GM23248 (cell line): ENCODE data around the gene FBXO24. TPM values are rescaled to one million over a fixed set of nuclear protein-coding genes. Genes with fewer than 3 reads are reported as not detected.
"Not testable (repeated sequence)": the region's sequence is repeated elsewhere in the genome, so short reads cannot be mapped to it uniquely, and the experiment has no call there.

ENCODE experiments used
- DNase-seq: peaks from one replicate; pipeline ENCODE4 v3.0.0-alpha.2; 2015
- H2AFZ ChIP-seq: fragments of 200-600 bp; sonication (generic); 2 replicates; pipeline ENCODE4 v1.6.1; 2016; ENCODE audit warnings: antibody characterized with exemption
- H3F3A ChIP-seq: fragments of 200-600 bp; sonication (generic); 2 replicates; pipeline ENCODE4 v1.6.1; 2016; ENCODE audit warnings: mild to moderate bottlenecking, antibody characterized with exemption, mixed run types; ENCODE audit not compliant: insufficient read depth
- H3K27ac ChIP-seq: fragments of 200-600 bp; sonication (generic); 2 replicates; pipeline ENCODE4 v1.5.1; 2016; ENCODE audit warnings: mild to moderate bottlenecking
- H3K27me3 ChIP-seq: fragments of 200-600 bp; sonication (generic); replicated peaks from 2 replicates; pipeline ENCODE4 v1.6.1; 2016; ENCODE audit warnings: mild to moderate bottlenecking; ENCODE audit not compliant: insufficient read depth
- H3K36me3 ChIP-seq: fragments of 200-600 bp; sonication (generic); 2 replicates; pipeline ENCODE4 v1.6.1; 2016; ENCODE audit warnings: low read depth, mild to moderate bottlenecking
- H3K4me1 ChIP-seq: fragments of 200-600 bp; sonication (generic); 2 replicates; pipeline ENCODE4 v1.6.1; 2016; ENCODE audit warnings: mild to moderate bottlenecking; ENCODE audit not compliant: insufficient read depth
- H3K4me2 ChIP-seq: fragments of 200-600 bp; sonication (generic); one replicate; pipeline ENCODE4 v1.6.1; 2016; ENCODE audit warnings: mild to moderate bottlenecking; ENCODE audit not compliant: unreplicated experiment
- H3K4me3 ChIP-seq: fragments of 200-600 bp; sonication (generic); 2 replicates; pipeline ENCODE4 v1.5.1; 2016; ENCODE audit warnings: mild to moderate bottlenecking
- H3K79me2 ChIP-seq: fragments of 200-600 bp; sonication (generic); 2 replicates; pipeline ENCODE4 v1.6.1; 2016; ENCODE audit warnings: mild to moderate bottlenecking; ENCODE audit not compliant: insufficient read depth
- H3K9ac ChIP-seq: fragments of 200-600 bp; sonication (generic); 2 replicates; pipeline ENCODE4 v1.6.1; 2016; ENCODE audit warnings: mild to moderate bottlenecking
- H3K9me2 ChIP-seq: fragments of 200-600 bp; sonication (generic); 2 replicates; pipeline ENCODE4 v1.6.1; 2016; ENCODE audit warnings: mixed run types, mild to moderate bottlenecking, moderate library complexity; ENCODE audit not compliant: insufficient read depth
- H3K9me3 ChIP-seq: fragments of 200-600 bp; sonication (generic); one replicate; pipeline ENCODE4 v1.6.1; 2017; ENCODE audit warnings: low read depth
- H4K20me1 ChIP-seq: fragments of 200-600 bp; sonication (generic); 2 replicates; pipeline ENCODE4 v1.6.0; 2016; ENCODE audit not compliant: insufficient read depth
- EZH2 ChIP-seq: fragments of 200-600 bp; sonication (generic); IDR thresholded peaks from 2 replicates; pipeline ENCODE4 v1.6.1; 2018; ENCODE audit warnings: antibody characterized with exemption, mild to moderate bottlenecking; ENCODE audit not compliant: insufficient read depth, poor library complexity, severe bottlenecking
- EZH2phosphoT487 ChIP-seq: fragments of 200-600 bp; sonication (generic); IDR thresholded peaks from 2 replicates; pipeline ENCODE4 v1.6.1; 2018; ENCODE audit warnings: antibody characterized with exemption, moderate library complexity, mild to moderate bottlenecking, low read depth; ENCODE audit not compliant: insufficient read depth
- WGBS, 2 experiments: methylation state at CpG; one replicate each; pipeline ENCODE4 v1.1.6; 2015 to 2017; ENCODE audit warnings: low lambda C conversion rate in 2 of 2, low coverage in 1 of 2; ENCODE audit errors: missing lambda C conversion rate in 2 of 2; 5-methylcytosine and 5-hydroxymethylcytosine counted together
- in situ Hi-C: fragments of 300-500 bp; cut with MboI; formaldehyde crosslinking; loops from 2 replicates; pipeline ENCODE4 v1.15.0; 2020
- polyA plus RNA-seq: library from polyadenylated mRNA; unstranded; fragments of >200 nt; fragmentation: Nextera tagmentation; extraction: Ambion mirVana; gene quantifications from 2 replicates; pipeline ENCODE4 v1.2.1, GENCODE V29; 2016
- total RNA-seq: library from RNA; depleted of rRNA; stranded (reverse); fragments of >200 nt; shearing (Covaris generic); gene quantifications from 2 replicates; pipeline ENCODE4 v1.2.3, GENCODE V29; 2014

Gene FBXO24
- total and polyA plus RNA-seq, 2 experiments from 2014 or later = 0.11 to 0.43 TPM

- Histone ChIP-seq H3K9ac (peak overlapping the region; percentile 71), H3K36me3 (no peaks in the 10 kb centered on the region), H3K27ac (no peak overlapping the region), H3K79me2 (no peaks in the 10 kb centered on the region), H3K4me1 (no peaks in the 10 kb centered on the region; the same call in 1 of the 2 replicates), H4K20me1 (no peaks in the 10 kb centered on the region), H3K27me3 (no peaks in the 10 kb centered on the region), H2AFZ (peak overlapping the region; percentile 91), H3F3A (no peaks in the 10 kb centered on the region), H3K9me2 (no peaks in the 10 kb centered on the region), H3K9me3 (no peaks in the 10 kb centered on the region), H3K4me3 (peak overlapping the region; percentile 83), H3K4me2 (peak overlapping the region; percentile 68)
- no peak for TF ChIP-seq EZH2phosphoT487
- no peak for TF ChIP-seq EZH2
- DNase-seq = no peak
- WGBS, 2 experiments = 1 to 2% methylated on average over 21 to 44 of the region's 44 CpGs
- in situ Hi-C loops = no loop called here
Observed at GRCh38 chr7:100539436-100540006, 46.6 kb upstream of the FBXO24 start.

GRCh38 chr7:100540073-100540723 is 45.9 kb upstream of the FBXO24 start:
- whole genome bisulfite sequencing, 2 experiments = 60 to 63% methylated on average over 6 of the region's 6 CpGs
- TF ChIP-seq EZH2phosphoT487 (no peak), EZH2 (no peak)

GRCh38 chr7:100541309-100541708 is 44.8 kb upstream of the FBXO24 start:
- H3K9me3 ChIP-seq, H3K9me2 ChIP-seq, H3K4me2 ChIP-seq, H3K79me2 ChIP-seq, H3K27ac ChIP-seq, H3K27me3 ChIP-seq, in situ Hi-C loops, DNase-seq, H4K20me1 ChIP-seq, H2AFZ ChIP-seq, H3K4me3 ChIP-seq, H3K36me3 ChIP-seq, H3K9ac ChIP-seq: not testable (repeated sequence)
- Histone ChIP-seq H3F3A (peaks cover 16% of the 10 kb centered on the region), H3K4me1 (peaks cover 15% of the 10 kb centered on the region)
- 78 to 82% methylated on average over 7 of the region's 7 CpGs for WGBS, 2 experiments

More at GRCh38 chr7:100540073-100540723, 45.9 kb upstream of the FBXO24 start:
- H3K9ac ChIP-seq = no peak overlapping the region; the same call in 1 of the 2 replicates
- no peaks in the 10 kb centered on the region for H3K79me2 ChIP-seq
- peaks cover 5% of the 10 kb centered on the region; the same call in 1 of the 2 replicates for H3F3A ChIP-seq
- no peaks in the 10 kb centered on the region for H4K20me1 ChIP-seq
- peak overlapping the region; percentile 83 for H3K4me3 ChIP-seq
- in situ Hi-C loops = no loop called here
- peak overlapping the region; percentile 91; the same call in 1 of the 2 replicates for H2AFZ ChIP-seq
- no peaks in the 10 kb centered on the region for H3K9me2 ChIP-seq
- peaks cover 4% of the 10 kb centered on the region for H3K4me1 ChIP-seq
- peak overlapping the region; percentile 68 for H3K4me2 ChIP-seq
- H3K36me3 ChIP-seq = no peaks in the 10 kb centered on the region
- H3K27ac ChIP-seq = no peak overlapping the region
- H3K27me3 ChIP-seq = no peaks in the 10 kb centered on the region
- no peaks in the 10 kb centered on the region for H3K9me3 ChIP-seq
- no peak for DNase-seq

GRCh38 chr7:100543586-100543985 is 42.5 kb upstream of the FBXO24 start:
- H3K9ac ChIP-seq = no peak overlapping the region
- in situ Hi-C loops = no loop called here
- WGBS, 2 experiments = 50 to 71% methylated on average over 1 of the region's 1 CpG
- H3K4me2 ChIP-seq = no peak overlapping the region
- peaks cover 27% of the 10 kb centered on the region for H3K4me1 ChIP-seq
- no peak overlapping the region for H3K4me3 ChIP-seq
- H3K27ac ChIP-seq = no peak overlapping the region
- TF ChIP-seq EZH2phosphoT487 = no peak
- TF ChIP-seq EZH2 = no peak
- H3K9me3 ChIP-seq = no peaks in the 10 kb centered on the region
- peaks cover 32% of the 10 kb centered on the region for H3F3A ChIP-seq
- H4K20me1 ChIP-seq = no peaks in the 10 kb centered on the region
- no peak for DNase-seq
- no peaks in the 10 kb centered on the region for H3K36me3 ChIP-seq
- no peak overlapping the region for H2AFZ ChIP-seq
- no peaks in the 10 kb centered on the region for H3K9me2 ChIP-seq
- no peaks in the 10 kb centered on the region for H3K27me3 ChIP-seq
- H3K79me2 ChIP-seq = peaks cover 8% of the 10 kb centered on the region
